ENCODE measurements around the gene DHX35. TPM values are rescaled to one million over a fixed set of nuclear protein-coding genes. Genes with fewer than 3 reads are reported as not detected.

The DHX35 gene
- polyA plus RNA-seq, 10 donors = 6.1 to 11.7 (median 8.3) TPM

Other genes with a start within 250 kb of the DHX35 start
- not detected for gene SLC32A1, start 237.9 kb upstream of the DHX35 start, polyA plus RNA-seq (ENCODE audit: insufficient read length in 10 of 10)
- gene ACTR5, start 213.9 kb upstream of the DHX35 start, polyA plus RNA-seq (ENCODE audit: insufficient read length in 10 of 10) = 1 to 10 TPM; 4.5 to 7.4 (median 5.9) TPM
- 1 to 10 TPM; 3.8 to 7.3 (median 5.4) TPM for gene PPP1R16B, start 156.6 kb upstream of the DHX35 start, polyA plus RNA-seq (ENCODE audit: insufficient read length in 10 of 10)
- gene FAM83D, start 35.9 kb upstream of the DHX35 start, polyA plus RNA-seq (ENCODE audit: insufficient read length in 10 of 10) = 10 to 100 TPM in 1 of 10 donors, 1 to 10 TPM in 9; 4.8 to 13.4 (median 8.1) TPM